Stimulated activated CD8-positive, alpha-beta memory T cell treated with anti-CD3 and anti-CD28 coated beads, Interleukin-15, amount 100 ng/mL, for 1 hour (primary cell): ENCODE results near the gene GTF3C1.

Experiments used
- DNase-seq: peaks from one replicate; pipeline ENCODE4 v3.0.0-alpha.2; 2020; ENCODE audit warnings: low read depth

The GTF3C1 gene

DNA sequence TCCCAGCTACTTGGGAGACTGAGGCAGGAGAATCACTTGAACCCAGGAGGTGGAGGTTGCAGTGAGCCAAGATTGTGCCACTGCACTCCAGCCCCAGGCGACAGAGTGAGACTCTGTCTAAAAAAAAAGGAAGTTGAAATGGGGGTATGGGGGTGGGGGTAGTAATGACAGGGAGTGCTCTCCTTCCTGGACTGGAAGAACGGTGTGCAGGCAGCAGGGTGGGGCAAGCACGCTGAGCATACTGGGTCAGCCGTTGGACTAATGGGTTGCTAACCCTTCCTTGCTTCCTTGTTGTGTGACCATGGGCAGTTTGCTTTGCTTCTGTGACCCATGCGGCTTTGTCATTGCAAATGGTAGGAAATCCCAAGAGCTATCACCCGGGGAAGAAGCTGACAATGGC lies 16.7 kb upstream of the GTF3C1 start:
- DNase-seq = no peak

DNA sequence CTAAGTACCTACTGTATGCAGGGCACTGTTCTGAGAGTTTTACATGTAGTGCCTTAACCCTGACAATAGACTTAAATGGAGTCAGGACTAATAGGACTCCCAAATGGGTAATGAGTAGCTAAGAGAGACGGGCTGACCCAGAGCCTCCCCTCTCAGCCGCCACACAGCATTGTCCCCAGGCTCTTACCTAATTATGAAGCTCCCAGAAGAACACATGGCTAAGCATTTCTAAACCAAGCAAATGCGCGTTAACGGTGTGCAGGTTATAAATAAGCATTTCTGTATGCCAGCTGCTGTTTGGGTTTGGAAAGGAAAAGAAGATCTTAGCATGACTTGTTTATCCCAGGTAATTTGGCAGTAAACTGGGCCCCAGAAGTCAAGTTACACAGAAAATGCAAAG lies 14.5 kb upstream of the GTF3C1 start:
- DNase-seq = no peak

DNA sequence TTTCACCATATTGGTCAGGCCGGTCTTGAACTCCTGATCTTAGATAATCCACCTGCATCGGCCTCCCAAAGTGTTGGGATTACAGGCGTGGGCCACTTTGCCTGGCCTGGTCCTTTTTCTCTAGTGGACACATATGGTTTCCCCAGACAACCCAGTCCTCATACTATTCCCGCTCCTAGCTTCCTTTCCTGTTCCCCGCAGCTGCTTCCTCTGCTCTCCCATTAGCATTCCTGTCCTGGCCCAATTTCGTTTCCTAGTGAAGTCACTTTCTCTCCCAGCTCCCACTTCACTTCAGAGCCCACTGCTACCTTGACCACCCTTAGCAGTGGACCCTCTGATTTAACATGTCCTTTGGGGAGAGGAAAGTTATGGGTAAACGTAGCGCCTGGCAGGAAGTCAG lies 11.5 kb upstream of the GTF3C1 start:
- no peak for DNase-seq

DNA sequence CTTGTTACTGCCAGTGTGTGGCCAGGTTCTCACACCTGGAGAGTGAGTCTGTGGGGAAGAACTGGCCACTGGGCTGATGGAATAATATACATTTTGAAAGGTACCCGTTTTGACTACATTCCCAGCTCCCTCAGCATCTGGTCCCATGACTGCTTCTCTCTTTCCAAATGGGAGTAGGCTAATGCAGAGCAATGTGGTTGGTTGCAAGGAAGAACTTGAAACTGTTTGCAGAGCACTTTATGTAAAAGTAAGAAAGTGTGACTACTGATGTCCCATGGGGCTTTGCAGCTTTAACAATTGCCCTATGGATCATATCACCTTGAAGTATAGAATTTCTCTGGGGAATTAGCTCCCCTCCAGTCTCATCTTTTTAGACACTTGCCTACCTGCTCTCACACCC lies 9.2 kb upstream of the GTF3C1 start:
- no peak for DNase-seq

DNA sequence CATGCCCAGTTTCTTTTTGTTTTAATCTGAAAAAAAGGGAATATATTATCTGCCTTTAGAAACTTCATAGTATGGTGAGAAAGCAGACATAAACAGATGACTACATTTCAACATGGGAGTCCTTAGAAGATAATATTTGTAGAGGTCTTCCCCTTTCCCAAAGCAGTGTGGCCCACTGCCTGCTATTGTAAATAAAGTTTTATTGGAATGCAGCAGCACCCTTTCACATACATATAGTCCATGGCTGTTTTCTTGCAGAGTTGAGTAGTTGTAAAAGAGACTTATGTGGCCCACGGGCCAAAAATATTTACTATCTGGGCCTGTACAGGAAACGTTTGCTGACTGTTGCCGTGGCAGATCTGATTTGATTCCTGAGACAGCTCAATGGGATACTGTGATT lies 8.7 kb upstream of the GTF3C1 start:
- no peak for DNase-seq

DNA sequence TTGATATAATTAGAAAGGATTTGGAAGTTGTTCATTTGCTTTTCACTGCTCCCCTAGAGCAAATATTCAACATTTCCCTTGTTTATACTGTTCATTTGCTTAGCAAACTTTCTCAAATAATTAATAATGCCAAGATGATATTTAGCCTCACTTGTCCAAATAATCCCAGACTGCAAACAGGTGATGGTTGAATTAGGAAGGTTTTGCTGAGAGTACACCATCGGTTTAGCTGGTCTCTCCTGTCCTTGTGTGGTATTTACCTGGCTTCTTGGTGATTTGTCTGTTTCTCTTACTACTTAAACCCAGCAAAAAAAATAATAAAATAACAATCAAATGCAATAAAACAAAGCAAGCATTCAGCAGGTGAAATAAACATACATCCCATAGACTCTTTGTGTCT lies 6.8 kb upstream of the GTF3C1 start:
- no peak for DNase-seq

DNA sequence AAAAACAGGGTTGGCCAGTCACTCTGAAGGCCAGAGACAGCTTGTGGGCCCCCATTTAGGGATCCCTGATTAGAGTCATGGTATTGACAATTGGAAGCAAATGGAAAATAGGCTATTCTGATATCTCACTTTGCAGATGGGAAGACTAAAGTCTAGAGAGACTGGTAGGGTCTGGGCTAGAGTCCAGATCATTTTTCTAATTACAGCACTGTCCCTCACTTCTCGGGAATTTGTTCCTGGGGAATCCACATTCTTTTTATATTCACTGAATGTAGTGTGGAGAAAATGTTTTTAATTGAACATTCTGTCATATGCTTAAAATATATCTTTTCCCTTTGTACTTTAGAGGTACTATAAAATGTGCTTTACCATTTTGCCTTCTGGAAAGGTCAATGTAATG lies 1.3 kb upstream of the GTF3C1 start:
- no peak for DNase-seq

DNA sequence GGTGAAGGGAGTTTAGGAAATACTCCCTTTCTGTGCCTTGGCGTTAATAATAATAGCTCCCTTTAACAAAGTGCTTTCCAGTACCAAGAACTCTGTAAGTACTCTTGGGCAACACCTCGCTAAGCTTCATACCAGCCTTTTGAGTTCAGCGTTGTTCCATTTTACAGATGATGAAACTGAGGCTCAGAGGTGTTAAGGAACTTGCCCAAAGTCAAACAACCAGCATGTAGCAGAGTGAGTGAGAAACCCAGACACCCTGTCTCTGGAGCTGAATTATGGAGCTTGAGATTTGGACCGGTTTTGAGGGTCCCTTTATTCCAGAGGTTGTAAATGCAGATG lies 838 bp upstream of the GTF3C1 start:
- DNase-seq = no peak

DNA sequence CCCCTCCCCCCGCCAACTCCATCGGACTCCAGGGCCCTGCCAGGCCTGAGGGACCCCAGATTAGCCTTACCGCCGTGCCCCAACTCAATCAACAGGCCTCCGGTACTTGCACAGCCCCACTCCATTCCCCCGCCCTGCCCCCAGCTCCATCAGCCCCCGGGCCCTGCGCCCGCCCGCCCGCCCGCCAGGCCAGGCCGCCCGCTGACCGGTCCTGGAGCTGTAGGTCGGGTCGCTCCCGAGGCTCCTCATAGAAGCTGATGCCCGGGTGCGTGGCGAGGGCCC lies 308 bp downstream of the GTF3C1 start:
- DNase-seq = peak; percentile 4

DNA sequence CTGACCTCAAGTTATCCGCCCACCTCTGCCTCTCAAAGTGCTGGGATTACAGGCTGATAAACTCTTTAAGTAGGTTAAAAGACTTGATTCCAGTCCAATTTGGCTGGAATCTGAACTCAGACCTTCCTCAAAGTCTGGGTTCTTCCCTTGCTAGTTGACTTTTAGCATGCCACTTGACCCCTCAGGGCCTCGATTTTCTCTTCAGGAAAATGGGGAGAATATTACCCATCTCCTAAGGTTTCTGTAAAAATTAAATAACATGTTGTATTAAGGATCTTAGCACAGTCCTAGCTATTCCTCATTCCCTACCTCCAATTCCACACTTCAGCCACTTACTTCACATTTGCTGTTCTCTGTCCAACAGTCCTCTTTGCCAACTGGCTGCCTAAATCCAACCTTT lies 1.9 kb downstream of the GTF3C1 start:
- DNase-seq = no peak

DNA sequence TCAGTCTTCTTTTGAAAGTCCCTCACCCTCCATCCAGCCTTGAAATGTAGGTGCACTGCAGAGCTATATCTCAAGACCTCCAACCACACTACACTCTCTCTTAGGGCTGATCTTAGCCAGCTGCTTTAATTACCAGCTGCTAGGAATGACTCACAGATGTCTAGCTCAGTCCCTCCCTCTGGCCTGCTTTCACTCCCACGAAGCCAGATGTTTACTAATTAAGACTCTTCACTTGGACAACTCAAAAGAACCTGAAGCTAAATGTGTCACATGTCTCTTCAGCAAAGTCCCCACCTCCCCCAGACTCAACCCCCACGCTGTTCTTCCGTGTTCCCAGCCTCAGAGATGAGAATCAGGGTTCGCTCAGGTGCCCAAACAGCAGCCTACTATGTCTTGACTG lies 2.6 kb downstream of the GTF3C1 start:
- no peak for DNase-seq

DNA sequence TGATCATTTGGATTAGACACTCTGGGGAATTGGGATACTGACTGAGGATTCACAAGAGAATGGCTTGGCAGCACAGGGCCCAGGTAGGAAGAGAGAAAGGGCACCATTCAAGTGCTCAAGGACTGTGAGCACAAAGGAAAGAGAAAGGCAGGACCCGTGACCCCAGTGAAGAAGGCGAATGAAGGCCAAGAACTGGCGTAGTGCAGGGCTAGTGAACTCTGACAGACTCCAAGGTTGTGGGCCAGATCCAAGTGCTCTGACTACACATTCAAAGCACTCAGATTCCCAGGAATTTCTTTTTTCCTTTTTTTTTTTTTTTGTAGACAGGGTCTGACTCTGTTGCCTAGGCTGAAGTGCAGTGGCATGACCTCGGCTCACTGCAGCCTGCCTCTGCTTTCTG lies 5.0 kb downstream of the GTF3C1 start:
- DNase-seq = no peak

DNA sequence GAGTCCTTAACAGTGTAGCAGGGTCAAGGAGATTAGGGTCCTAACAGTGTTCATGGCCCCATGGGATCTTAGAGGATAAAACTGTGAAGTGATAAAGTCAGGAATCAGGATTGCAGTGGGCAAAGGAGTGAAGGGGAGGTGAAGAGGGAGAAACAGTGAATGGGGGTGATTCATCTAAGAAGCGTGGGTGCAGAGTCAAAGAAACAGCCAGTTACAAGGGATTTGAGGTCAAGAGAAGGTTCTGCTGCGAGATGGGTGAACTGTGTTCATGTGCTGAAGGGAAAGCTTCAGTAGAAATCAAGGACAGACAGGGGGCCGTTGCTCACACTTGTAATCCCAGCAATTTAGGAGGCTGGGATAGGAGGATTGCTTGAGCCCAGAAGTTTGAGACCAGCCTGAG lies 5.9 kb downstream of the GTF3C1 start:
- no peak for DNase-seq

DNA sequence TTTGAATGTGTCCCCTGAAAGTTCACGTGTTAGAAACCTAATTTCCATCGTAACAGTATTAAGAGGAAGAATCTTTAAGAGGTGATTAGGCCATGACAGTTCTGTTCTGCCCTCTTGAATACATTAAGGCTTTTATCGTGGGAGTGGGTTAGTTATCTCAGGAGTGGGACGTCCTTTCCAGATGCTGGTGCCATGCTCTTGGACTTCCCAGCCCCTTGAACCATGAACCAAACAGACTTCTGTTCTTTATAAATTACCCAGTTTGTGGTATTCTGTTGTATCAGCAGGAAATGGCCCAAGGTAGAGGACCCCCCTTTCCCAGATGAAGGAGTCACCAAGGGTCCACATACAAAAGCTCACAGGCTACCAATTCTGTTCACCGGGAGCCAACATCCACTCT lies 10.1 kb downstream of the GTF3C1 start:
- no peak for DNase-seq

DNA sequence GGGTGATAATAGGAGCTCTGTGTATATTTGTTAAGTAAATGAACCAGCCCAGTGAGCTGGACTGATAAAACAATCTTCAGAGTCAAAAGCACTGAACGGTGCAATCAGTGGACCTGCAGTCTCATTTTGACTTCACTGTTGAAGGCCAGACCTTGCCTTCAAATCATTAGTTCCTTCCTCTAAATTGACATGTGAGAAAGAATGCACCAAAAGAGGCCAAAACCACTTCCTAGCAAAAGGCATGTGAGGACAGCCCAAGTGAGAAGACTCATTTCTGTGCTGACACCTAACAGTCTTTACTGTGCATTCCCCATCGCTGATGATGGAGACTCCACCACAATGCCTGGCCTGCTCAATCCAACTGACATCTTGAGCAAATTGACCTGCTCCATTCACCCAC lies 10.6 kb downstream of the GTF3C1 start:
- DNase-seq = no peak

DNA sequence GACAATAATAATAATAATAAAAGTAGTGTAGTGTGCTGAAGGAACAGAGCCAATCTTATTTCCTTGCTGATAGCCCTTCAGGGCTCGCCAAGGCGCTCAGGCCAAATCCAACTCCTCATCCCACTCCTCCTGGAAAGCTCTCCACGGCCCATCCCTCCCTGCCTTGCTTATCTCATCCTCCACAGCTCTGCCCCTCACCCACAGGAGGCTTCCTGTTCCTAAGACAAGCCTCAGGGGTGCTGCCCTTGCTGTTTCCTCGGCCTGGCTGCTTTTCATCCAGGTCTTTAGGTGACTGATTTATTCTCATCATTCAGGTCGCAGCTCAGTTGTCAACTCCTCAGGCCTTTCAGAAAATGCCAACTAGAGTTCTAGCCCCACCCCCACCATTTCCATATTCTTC lies 11.2 kb downstream of the GTF3C1 start:
- DNase-seq = no peak

DNA sequence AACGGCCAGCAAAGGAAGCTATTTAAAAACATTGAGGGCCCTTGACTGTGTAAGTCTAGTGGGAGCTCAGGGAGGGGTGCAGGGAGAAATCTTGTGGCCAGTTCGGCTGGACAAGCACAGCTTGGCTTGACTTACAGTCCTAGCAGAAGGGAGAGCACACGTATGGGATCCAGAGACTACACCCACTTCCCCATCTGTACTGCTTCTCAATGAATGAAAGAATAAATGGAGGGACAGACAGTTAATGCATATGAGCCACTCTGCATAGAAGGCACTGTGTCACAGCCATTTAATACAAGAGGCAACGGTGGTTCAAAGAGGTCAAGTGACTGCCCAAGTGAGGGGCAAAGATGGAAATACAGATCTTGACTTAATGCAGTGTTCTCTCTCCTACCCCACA lies 15.5 kb downstream of the GTF3C1 start:
- DNase-seq = no peak

DNA sequence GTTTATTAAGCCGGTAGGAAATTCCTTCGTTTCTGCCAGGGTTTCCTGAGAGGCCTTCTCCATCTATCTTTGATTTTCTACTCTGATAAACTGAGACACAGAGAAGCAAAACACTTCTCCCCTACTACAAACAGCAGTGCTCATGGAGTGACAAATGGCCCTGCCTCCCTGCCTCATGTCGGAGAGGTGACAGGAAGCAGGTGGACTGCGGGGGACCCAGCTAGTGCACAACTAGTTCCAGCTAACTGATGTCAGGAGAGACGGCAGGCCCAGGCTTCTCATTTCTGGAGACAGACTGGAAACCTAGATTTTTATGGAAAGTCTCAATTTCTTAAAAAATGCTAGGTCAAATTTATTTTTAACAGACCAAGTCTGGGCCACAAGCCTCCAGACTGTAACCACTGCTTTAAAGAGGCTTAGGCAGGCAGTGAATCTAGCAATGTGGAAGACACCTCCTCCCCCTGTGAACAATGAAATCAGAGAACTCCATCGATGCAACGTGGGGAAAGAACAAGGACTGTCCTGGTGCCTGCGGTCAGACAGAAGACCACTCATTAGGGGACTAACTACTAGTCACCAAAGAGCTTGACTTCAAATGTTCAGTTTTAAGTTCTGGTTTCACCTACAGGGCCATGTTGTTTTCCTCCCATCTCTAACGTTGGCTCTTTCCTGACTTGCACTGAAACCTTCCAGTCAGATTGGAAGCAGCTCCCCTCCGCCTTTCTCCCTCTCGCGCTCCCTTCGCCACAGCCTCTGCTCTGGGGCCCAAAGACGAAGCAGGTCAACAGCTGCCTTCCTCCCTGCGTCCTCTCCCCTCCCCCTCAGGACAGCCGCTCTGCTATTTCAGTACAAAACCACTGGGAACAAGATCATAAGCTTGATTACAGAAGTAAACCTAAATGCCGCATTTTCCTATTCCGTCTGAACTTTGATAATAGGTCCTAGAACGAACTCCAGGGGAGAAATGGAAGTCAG lies 17.6 kb downstream of the GTF3C1 start:
- no peak for DNase-seq

DNA sequence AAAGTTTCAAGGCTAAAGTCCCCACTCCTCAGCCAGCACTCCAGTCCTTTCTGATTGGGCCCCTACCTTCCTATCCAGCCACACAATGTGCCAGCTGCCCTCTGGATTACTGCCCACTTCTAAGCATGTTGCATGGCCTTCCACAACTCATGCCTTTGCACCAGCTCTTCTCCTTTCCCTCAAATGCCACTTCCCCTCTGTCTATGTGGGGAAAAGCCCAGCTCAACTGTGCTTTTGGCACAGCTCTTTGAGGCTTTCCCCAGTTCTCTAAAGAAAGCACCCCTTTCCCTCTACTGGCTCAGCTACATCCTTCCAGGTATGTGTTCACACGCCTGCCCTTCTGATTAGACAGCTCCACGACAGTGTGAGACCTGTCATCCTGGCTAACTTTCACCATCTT lies 18.5 kb downstream of the GTF3C1 start:
- no peak for DNase-seq

DNA sequence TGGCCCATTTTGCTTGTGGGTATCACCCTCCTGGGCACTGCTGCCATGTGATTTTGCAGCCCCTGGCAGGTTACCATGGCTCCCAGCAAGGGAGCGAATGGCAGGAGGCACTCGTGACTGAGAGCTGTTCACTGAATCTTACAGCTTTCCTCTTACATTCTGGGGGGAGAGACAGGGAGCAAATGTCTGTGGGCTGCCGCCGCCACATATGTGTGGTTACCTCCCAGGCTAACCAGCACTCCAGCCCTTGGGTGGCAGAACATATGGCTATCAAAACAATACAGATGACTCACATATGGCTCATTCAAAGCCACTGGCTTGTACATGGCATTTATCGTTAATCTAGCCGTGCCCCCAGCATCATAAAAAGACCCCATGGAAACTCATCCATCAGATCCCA lies 19.8 kb downstream of the GTF3C1 start:
- DNase-seq = no peak

DNA sequence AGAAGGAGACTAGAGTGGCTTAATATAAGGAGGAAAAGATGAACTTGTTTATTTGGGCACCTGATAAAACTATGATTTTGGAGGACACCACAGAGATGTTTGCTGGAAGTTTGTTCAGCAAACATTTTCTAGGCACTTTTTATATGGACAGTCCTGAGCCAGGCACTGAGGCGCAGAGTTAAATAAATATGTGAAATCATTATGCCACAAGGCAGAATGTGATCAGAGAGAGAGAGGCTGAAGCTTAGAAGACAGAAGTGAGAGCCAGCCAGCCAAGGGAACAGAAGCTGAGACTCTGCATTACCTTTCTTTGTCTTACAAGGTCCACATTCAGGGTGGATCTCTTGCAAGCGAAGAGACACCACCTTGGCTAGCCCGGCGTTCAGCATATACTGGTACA lies 21.4 kb downstream of the GTF3C1 start:
- no peak for DNase-seq

DNA sequence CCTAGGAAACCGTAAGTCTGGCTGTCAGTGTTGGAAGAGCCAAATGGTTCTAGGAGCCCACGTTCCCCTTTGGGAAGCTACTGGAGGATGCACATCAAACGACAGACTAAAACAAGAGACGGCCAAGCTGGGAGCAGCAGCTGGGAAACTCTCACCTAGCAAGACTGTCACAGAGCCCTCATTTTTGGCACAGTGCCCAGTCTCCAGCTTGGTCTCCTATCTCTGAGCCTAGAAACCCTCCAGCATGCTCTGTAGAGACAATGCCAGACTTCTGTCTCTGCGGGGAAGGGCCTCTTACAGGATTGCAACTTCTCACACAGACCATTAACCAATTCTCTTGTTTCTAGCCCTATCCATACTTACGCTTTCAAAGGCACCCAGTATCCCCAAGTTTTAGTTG lies 23.5 kb downstream of the GTF3C1 start:
- DNase-seq = no peak

DNA sequence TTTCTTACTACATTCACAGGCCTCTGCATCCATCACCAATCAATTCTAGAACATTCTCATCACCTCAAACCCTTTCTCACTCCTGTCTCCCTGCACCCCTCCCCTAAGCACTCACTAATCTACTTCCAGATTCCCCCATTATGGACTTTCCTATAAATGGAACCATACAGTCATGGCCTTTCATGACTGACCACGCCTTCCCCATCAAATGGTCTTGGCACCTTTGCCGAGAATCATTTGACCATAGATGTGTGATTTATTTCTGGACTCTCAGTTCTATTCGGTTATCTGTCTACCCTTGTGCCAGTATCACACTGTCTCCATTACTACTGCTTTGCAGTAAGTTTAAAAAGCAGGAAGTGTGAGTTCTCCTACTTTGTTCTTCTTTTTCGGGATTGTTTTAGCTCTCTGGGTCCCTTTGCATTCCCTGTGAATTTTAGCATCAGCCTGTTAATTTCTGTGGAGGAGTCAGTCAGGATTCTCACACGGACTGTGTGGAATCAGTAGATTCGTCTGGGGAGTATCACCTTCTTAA lies 27.5 kb downstream of the GTF3C1 start:
- no peak for DNase-seq

DNA sequence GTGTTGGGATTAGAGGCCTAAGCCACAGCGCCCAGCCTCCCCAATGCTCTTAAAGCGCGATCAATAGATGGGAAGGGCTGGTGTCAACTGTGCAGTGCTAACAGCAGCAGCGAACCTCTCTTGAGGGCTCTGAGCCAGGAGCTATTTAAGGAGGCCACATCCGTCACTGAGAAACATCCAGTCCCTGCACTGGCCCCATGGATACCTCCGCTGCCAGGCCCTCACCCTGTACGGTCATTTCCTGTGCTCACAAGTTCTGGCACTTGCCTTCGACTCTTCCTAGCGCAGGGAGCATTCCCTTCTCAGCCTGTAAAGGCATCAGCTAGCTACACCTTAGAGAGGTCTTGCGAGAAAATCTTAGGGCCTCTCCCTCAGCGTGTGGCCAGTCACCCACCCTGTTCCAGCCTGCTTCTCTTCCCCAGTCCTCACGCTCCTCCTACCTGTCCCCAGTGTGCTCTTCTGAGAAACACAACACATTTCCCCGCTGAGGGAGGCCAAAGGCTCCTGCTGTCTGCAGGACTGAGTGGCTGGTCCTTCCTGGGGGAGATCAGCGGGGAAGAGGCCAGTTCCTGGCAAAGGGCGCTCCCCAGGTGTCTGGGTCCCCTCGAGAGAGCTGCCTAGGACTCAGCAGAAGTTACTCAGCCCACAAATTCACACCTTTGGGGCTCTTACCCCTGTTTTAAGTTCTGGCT lies 28.6 kb downstream of the GTF3C1 start:
- DNase-seq = no peak
